Mammary epithelial cell (primary cell): ENCODE data around the gene CARD9.

Experiments
- EZH2 ChIP-seq: IDR thresholded peaks from 2 replicates; pipeline ENCODE4 v1.6.1; 2012; ENCODE audit warnings: low read length, inconsistent platforms, borderline replicate concordance
- TF ChIP-seq, protein P1 (sequence below), 2 donors: IDR thresholded peaks in 1 of 2; conservative IDR thresholded peaks in 1 of 2; 2 replicates each; pipeline ENCODE4 v1.5.1; 2011 to 2012; ENCODE audit warnings: inconsistent platforms in 2 of 2, low read length in 2 of 2, mild to moderate bottlenecking in 2 of 2, control low read depth in 1 of 2, low read depth in 1 of 2; ENCODE audit not compliant: insufficient read depth in 1 of 2; ENCODE audit errors: extremely low read depth in 1 of 2

DNA sequence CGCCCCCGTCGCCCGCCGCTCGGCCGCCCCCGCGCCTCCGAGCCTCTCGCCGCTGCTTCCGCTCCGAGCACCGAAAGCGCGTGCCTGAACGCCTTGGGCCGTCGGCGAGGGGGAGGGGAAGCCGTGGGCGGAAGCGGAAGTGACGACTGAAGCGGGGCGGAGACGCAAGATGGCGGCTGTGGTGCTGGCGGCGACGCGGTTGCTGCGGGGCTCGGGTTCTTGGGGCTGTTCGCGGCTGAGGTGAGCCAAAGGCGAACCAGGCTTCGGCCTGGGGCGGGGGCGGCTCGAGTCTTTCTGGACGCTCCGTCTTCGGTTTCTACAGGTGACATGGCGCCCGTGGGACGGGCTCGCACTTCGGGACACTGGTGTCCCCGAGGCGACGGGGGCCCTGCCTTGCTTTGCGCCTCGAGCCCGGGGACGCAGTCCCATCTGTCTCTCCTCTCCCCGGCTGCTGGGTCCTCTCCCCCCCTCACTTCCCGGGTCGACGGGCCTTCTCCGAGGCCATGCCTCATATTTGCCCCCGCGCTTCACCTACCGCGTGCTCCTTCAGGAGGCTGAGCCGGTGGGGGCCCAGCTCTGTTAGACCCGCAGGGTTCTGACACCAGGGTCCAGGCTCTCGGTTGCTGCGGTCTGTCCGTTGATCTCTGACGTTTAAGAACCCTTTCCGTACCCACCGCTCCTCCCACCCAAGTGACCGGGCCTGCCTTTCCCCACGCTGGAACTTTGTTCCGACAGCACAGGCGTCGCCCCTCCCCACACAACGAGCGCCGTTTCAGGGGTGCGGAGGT is 37.2 kb upstream of the CARD9 start, which contains the start of the genes ENTR1 and PMPCA:
- TF ChIP-seq EZH2 = no peak
- TF ChIP-seq, protein P1, sequence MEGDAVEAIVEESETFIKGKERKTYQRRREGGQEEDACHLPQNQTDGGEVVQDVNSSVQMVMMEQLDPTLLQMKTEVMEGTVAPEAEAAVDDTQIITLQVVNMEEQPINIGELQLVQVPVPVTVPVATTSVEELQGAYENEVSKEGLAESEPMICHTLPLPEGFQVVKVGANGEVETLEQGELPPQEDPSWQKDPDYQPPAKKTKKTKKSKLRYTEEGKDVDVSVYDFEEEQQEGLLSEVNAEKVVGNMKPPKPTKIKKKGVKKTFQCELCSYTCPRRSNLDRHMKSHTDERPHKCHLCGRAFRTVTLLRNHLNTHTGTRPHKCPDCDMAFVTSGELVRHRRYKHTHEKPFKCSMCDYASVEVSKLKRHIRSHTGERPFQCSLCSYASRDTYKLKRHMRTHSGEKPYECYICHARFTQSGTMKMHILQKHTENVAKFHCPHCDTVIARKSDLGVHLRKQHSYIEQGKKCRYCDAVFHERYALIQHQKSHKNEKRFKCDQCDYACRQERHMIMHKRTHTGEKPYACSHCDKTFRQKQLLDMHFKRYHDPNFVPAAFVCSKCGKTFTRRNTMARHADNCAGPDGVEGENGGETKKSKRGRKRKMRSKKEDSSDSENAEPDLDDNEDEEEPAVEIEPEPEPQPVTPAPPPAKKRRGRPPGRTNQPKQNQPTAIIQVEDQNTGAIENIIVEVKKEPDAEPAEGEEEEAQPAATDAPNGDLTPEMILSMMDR (conservative IDR thresholded peaks at IDR 0.05 in 1 of 2, IDR thresholded peaks at IDR 0.05 in 1 of 2; ENCODE audit: extremely low read depth in 1 of 2, insufficient read depth in 1 of 2, low read depth in 1 of 2, low read length in 2 of 2) = no peak
